NB4 (cell line): ENCODE data around the gene OMG.
"Not testable (repeated sequence)": the region's sequence is repeated elsewhere in the genome, so short reads cannot be mapped to it uniquely, and the experiment has no call there.

Source experiments
- CTCF ChIP-seq: IDR thresholded peaks from one replicate; pipeline ENCODE4 v1.5.1; 2012; ENCODE audit warnings: low read depth, low read length
- MAX ChIP-seq: IDR thresholded peaks from 2 replicates; pipeline ENCODE4 v1.6.1; 2011; ENCODE audit warnings: low read depth, low read length
- POLR2A ChIP-seq: IDR thresholded peaks from 2 replicates; pipeline ENCODE4 v1.6.1; 2011; ENCODE audit warnings: mild to moderate bottlenecking; ENCODE audit not compliant: insufficient read length; ENCODE audit errors: extremely low read depth

GRCh38 chr17:31287932-31288331 lies 9.1 kb downstream of the OMG start:
- not testable (repeated sequence) for TF ChIP-seq POLR2A, CTCF, MAX
